GM12864 (cell line): ENCODE data around the gene ADH5.

Source experiments
- DNase-seq: peaks from one replicate; pipeline ENCODE4 v3.0.0-alpha.2; 2011; ENCODE audit warnings: low read depth
- H3K4me3 ChIP-seq: 2 replicates; pipeline ENCODE4 v1.5.1; 2011; ENCODE audit warnings: mild to moderate bottlenecking, low read depth, low read length, control low read depth
- CTCF ChIP-seq: IDR thresholded peaks from 2 replicates; pipeline ENCODE4 v1.5.1; 2011; ENCODE audit warnings: low read depth, mild to moderate bottlenecking, moderate library complexity, low read length, control low read depth, inconsistent platforms; ENCODE audit errors: missing control alignments

ADH5 gene

GRCh38 chr4:99088481-99089365 lies at the start of gene ADH5:
Gene ADH5 (minus strand): TSS chr4:99088788. CDS start chr4:99088700, 88 bp downstream.
- H3K4me3 ChIP-seq: peak within 1 kb of the TSS; percentile 94
- TF ChIP-seq CTCF: no peak
- peak; percentile 62 for DNase-seq

- TF ChIP-seq CTCF: no peak
- no peak overlapping the region for H3K4me3 ChIP-seq
- DNase-seq: no peak
Observed at GRCh38 chr4:99136329-99136728, 47.7 kb upstream of the ADH5 start.

- no peak for TF ChIP-seq CTCF
- no peak overlapping the region for H3K4me3 ChIP-seq
- DNase-seq: no peak
Observed at GRCh38 chr4:99135541-99136162, 47.1 kb upstream of the ADH5 start.

- DNase-seq: no peak
- no peak for TF ChIP-seq CTCF
- no peak overlapping the region for H3K4me3 ChIP-seq
Observed at GRCh38 chr4:99134586-99134985, 46.0 kb upstream of the ADH5 start.

- no peak overlapping the region for H3K4me3 ChIP-seq
- no peak for DNase-seq
- no peak for TF ChIP-seq CTCF
Observed at GRCh38 chr4:99131378-99131777, 42.8 kb upstream of the ADH5 start.

- no peak for TF ChIP-seq CTCF
- no peak for DNase-seq
- H3K4me3 ChIP-seq: no peak overlapping the region
Observed at GRCh38 chr4:99126376-99126775, 37.8 kb upstream of the ADH5 start.
